Stimulated activated CD8-positive, alpha-beta memory T cell treated with anti-CD3 and anti-CD28 coated beads, Interleukin-15, amount 100 ng/mL, for 48 hours (primary cell): ENCODE data around the gene BLID.

Source experiments
- DNase-seq, 2 donors: peaks; one replicate each; pipeline ENCODE4 v3.0.0-alpha.2; 2020; ENCODE audit warnings: low read depth in 2 of 2

Gene BLID

GRCh38 chr11:122140500-122140899 is 24.5 kb upstream of the BLID start:
- no peak for DNase-seq

- DNase-seq = no peak
Measured at GRCh38 chr11:122139595-122139866, 23.5 kb upstream of the BLID start.

GRCh38 chr11:122138744-122139594 is 23.0 kb upstream of the BLID start:
- no peak for DNase-seq

- no peak for DNase-seq
Measured at GRCh38 chr11:122137078-122137793, 21.2 kb upstream of the BLID start.

GRCh38 chr11:122131126-122131525 is 15.1 kb upstream of the BLID start:
- DNase-seq = no peak

- no peak for DNase-seq
Measured at GRCh38 chr11:122128146-122128545, 12.1 kb upstream of the BLID start.

GRCh38 chr11:122127020-122127419 is 11.0 kb upstream of the BLID start:
- no peak for DNase-seq

GRCh38 chr11:122126024-122126688 is 10.1 kb upstream of the BLID start:
- DNase-seq = no peak

- DNase-seq = no peak
Measured at GRCh38 chr11:122123263-122123929, 7.4 kb upstream of the BLID start.

- DNase-seq = no peak
Measured at GRCh38 chr11:122122179-122122578, 6.2 kb upstream of the BLID start.

GRCh38 chr11:122120096-122120495 is 4.1 kb upstream of the BLID start:
- DNase-seq = no peak

- no peak for DNase-seq
Measured at GRCh38 chr11:122116591-122116990, 576 bp upstream of the BLID start.

GRCh38 chr11:122114976-122115375 is 1.0 kb downstream of the BLID start:
- no peak for DNase-seq

- DNase-seq = no peak
Measured at GRCh38 chr11:122113836-122114825, 1.9 kb downstream of the BLID start.

- no peak for DNase-seq
Measured at GRCh38 chr11:122112470-122113365, 3.3 kb downstream of the BLID start.

- no peak for DNase-seq
Measured at GRCh38 chr11:122109932-122110331, 6.1 kb downstream of the BLID start.

GRCh38 chr11:122108828-122109227 is 7.2 kb downstream of the BLID start:
- DNase-seq = no peak

- no peak for DNase-seq
Measured at GRCh38 chr11:122108192-122108799, 7.7 kb downstream of the BLID start.

- no peak for DNase-seq
Measured at GRCh38 chr11:122107566-122107965, 8.4 kb downstream of the BLID start.

- DNase-seq = no peak
Measured at GRCh38 chr11:122107045-122107444, 9.0 kb downstream of the BLID start.
